Embryonic facial prominence (tissue), 1 donor: ENCODE measurements around the gene CPSF7.
"Not testable (repeated sequence)": the region's sequence is repeated elsewhere in the genome, so short reads cannot be mapped to it uniquely, and the experiment has no call there.

ENCODE experiments used
- DNase-seq: peaks from one replicate; pipeline ENCODE4 v3.0.0-alpha.2; 2016; ENCODE audit errors: extremely low spot score

CPSF7 gene

DNA sequence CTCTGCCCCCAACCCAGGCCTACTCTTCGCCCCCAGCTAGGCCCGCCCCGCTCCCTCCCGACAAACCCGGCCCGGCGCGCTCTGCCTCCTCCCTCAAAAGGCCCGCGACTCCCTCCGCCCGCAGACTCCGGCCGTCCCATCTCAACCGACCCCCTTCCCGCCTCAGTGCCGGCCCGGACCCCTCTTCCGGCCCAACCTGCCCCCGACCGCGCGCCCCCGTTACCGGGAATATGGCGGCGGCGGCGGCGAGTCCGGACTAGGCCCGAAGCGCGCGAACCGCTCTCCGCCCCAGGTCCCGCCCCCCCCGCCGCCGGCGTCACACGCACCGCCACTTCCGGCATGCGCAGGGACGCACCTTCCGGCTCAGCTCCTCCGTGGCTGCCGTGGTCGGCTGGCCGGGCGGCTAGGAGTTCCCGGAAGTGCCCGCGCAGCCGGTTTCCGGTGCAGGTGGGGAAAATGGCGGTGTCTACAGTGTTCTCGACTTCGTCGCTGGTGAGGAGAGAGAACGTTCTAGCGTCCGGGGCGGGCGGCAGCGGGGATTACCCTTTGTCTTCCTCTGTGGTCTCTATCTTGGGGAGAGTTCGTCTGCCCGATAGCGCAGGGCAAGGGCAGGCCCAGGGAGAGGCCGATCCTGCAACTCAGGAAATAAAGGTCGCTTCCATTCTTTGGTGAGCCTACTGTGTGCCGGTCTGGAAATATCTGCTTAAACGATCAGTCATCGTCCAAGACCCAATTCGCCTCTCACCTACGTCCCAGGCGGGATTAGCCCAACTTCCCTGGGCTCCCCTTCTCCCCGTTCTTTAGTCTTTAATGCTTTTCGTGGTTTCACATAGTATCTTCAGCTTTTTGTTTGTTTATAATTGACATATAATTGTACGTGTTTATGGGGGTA is at the start of gene CPSF7, which contains the start of gene SDHAF2:
Gene CPSF7 (minus strand): TSS at position 285 of the 892 bp plus-strand sequence. CDS start 740 bp downstream, outside the sequence.
Gene SDHAF2 (plus strand): TSS at position 434 of the 892 bp plus-strand sequence. CDS start 23 bp downstream, at position 457.
- DNase-seq, result peak; percentile 91

GRCh38 chr11:61477727-61478148 is 48.0 kb upstream of the CPSF7 start:
- DNase-seq, result no peak

- no peak for DNase-seq
Measured at GRCh38 chr11:61477126-61477525, 47.4 kb upstream of the CPSF7 start.

GRCh38 chr11:61476371-61476770 is 46.6 kb upstream of the CPSF7 start:
- no peak for DNase-seq

GRCh38 chr11:61475433-61475832 is 45.7 kb upstream of the CPSF7 start:
- DNase-seq, result no peak

DNA sequence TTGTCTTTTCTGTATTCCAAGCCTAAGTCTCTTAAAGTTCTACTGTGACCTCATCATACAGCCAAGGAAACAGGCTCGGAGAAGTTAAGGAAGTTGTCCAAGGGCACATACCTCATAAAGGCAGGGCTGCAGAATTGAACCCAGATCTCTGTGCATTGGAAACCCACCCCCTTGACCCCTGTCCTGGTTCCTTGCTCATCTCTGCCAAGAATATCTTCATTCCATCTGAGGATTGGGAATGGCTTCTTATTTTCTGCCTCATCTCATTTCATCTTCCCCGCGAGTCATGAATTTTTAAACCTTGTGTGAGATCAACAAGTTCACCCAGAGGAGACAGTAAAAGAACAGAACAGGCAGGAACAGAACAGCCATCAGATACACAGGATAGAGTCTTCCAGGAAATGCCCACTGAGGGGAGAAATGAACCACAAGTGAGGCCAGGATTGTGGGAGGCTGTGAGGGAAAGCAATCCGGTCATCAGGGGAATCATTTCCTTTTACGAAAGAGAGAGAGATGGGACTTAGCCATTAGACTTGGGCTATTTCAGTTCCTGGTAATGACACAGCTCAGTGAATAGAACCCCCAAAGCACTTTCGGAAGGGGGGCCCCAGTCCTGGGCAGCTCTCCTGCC is 44.4 kb upstream of the CPSF7 start:
- DNase-seq, result no peak

- DNase-seq, result no peak
Measured at GRCh38 chr11:61473370-61474012, 43.7 kb upstream of the CPSF7 start.

GRCh38 chr11:61472868-61473267 is 43.1 kb upstream of the CPSF7 start:
- DNase-seq, result no peak

DNA sequence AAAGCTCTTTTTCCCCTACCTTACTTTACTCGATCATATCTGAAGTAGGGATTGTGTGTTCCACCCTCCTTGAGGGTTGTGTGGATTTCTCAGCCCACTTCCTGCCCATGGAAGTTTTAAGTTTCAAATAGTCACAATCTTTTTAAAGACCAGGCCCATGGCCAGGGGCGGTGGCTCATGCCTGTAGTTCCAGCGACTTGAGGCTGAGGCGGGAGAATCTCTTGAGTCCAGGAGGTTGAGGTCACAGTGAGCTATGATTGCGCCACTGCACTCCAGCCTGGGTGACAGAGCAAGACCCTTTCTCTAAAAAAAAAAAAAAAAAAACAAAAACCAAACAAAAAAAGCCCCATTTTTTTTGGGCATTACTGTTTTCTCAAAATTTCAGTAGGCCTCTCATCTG is 42.5 kb upstream of the CPSF7 start:
- DNase-seq, result no peak

- DNase-seq, result no peak
Measured at GRCh38 chr11:61468002-61468401, 38.2 kb upstream of the CPSF7 start.

GRCh38 chr11:61467602-61468001 is 37.8 kb upstream of the CPSF7 start:
- DNase-seq, result not testable (repeated sequence)

DNA sequence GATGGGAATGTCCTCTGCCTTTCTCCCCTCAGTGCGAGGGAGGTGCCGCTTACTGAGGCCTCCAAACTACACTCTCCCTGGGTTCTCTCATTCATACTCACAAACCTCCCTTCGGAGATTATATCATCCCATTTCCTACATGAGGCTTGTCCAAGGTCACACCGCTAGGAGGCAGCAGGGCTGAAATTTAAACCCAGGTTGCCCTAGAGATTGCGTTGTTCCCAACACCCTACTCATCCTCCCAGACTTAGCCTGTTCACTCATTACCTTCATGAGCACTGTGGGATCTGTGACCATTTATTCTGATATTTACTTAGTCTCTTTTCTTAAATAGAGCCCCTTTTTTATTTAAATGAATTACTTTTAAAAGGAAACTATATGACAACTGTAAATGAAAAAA is 31.2 kb upstream of the CPSF7 start:
- no peak for DNase-seq

DNA sequence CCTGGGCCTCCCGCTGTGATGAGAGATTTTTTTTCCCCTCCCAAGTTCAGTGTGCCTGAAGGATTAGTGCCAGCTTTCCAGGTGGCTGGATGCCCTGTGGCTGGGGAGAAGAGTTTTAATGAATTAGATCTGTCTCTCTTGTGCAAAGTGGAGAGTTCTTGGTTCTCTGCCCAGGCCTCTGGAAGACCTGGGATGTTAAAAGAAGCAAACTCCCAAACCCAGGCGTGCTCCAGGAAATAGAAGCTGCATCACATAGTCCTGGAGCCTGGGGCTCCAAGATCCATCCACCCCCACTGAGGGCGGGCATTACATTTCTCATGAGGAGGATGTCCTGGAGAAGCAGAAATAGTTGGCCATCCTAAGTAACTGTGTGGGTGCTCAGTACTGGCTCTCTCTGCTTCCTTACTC is 30.7 kb upstream of the CPSF7 start:
- DNase-seq, result no peak

- no peak for DNase-seq
Measured at GRCh38 chr11:61454520-61454919, 24.7 kb upstream of the CPSF7 start.

- no peak for DNase-seq
Measured at GRCh38 chr11:61453695-61454094, 23.9 kb upstream of the CPSF7 start.

GRCh38 chr11:61452825-61453224 is 23.1 kb upstream of the CPSF7 start:
- DNase-seq, result no peak

GRCh38 chr11:61448552-61448927 is 18.8 kb upstream of the CPSF7 start:
- no peak for DNase-seq

GRCh38 chr11:61447601-61448551 is 18.1 kb upstream of the CPSF7 start:
- DNase-seq, result no peak

- DNase-seq, result peak; percentile 76
Measured at GRCh38 chr11:61446211-61446651, 16.5 kb upstream of the CPSF7 start.

GRCh38 chr11:61445516-61445915 is 15.7 kb upstream of the CPSF7 start:
- DNase-seq, result no peak

- no peak for DNase-seq
Measured at GRCh38 chr11:61442616-61443015, 12.8 kb upstream of the CPSF7 start.
